Psoas muscle (tissue), 8 donors: ENCODE results near the gene COL25A1. TPM values are rescaled to one million over a fixed set of nuclear protein-coding genes. Genes with fewer than 3 reads are reported as not detected.

ENCODE experiments used
- ATAC-seq, 4 donors: fragments of 200-7000 bp; cut with Tn5 transposase; one replicate each; pipeline ENCODE4 v1.9.1; 2020; ENCODE audit warnings: moderate library complexity in 3 of 4, mild to moderate bottlenecking in 2 of 4
- DNase-seq, 2 donors: peaks; one replicate each; pipeline ENCODE4 v3.0.0-alpha.2; 2020
- H3K27ac ChIP-seq: fragments of 200-600 bp; one replicate; pipeline ENCODE4 v1.8.0; 2022
- H3K27me3 ChIP-seq, 3 donors: fragments of 200-600 bp in 1 of 3; one replicate each; pipeline versions ENCODE4 v1.6.1 to v1.8.0; 2013 to 2022; ENCODE audit warnings: low read length in 2 of 3, mild to moderate bottlenecking in 2 of 3, moderate library complexity in 1 of 3; ENCODE audit not compliant: insufficient read depth in 3 of 3
- H3K36me3 ChIP-seq, 2 donors: fragments of 200-600 bp in 1 of 2; one replicate each; pipeline versions ENCODE4 v1.6.1 to v1.8.0; 2013 to 2022; ENCODE audit warnings: low read depth in 1 of 2, mild to moderate bottlenecking in 1 of 2, moderate library complexity in 1 of 2; ENCODE audit not compliant: insufficient read depth in 1 of 2
- H3K4me1 ChIP-seq: fragments of 200-600 bp; one replicate; pipeline ENCODE4 v1.8.0; 2022
- H3K4me3 ChIP-seq: fragments of 200-600 bp; one replicate; pipeline ENCODE4 v1.8.0; 2022; ENCODE audit warnings: mild to moderate bottlenecking
- H3K9me3 ChIP-seq: fragments of 200-600 bp; one replicate; pipeline ENCODE4 v1.8.0; 2022
- CTCF ChIP-seq: fragments of 200-600 bp; IDR thresholded peaks from one replicate; pipeline ENCODE4 v1.8.0; 2022; ENCODE audit warnings: antibody characterized with exemption
- WGBS, 3 donors: extraction: QIAGEN DNeasy Blood & Tissue Kit; methylation state at CpG; one replicate each; pipeline versions ENCODE4 v1.1.6 to v1.1.7; 2013; 5-methylcytosine and 5-hydroxymethylcytosine counted together
- intact Hi-C, 2 donors: fragments of 100-400 bp; cut with DNase I; formaldehyde crosslinking; loops; one replicate each; pipeline versions ENCODE4 v1.11.0 to v1.14.2; 2022
- polyA plus RNA-seq, 3 donors: library from polyadenylated mRNA; stranded (reverse); fragments of 200-250 nt; gene quantifications; one replicate each; pipeline ENCODE4 v1.2.3, GENCODE V29; 2013
- total RNA-seq, 4 donors: library from RNA; stranded (reverse); fragmentation: NEBNext Ultra II Directional in 2 of 4; extraction: Animal tissue kit (Norgen Biotek cat#: 25700) in 2 of 4; gene quantifications; one replicate each; pipeline versions ENCODE4 v1.2.1 to v1.2.4, GENCODE V29; 2021 to 2023
- donor health status: healthy with polysubstance abuse.
- donor health status: DM: no; HTN: no; CAD: no; lungs with moderate emphysema.
- donor health status: Bipolar disorder and iron deficiency.
- donor health status: healthy.
- donor health status: DM: yes; HTN: yes; CAD: no.
- donor health status: DM: no; HTN: no; CAD: no.
- donor health status: DM: no; HTN: no; CAD: no.
- donor health status: DM: yes; HTN: yes; CAD: no.

Gene COL25A1
- total and polyA plus RNA-seq, 7 donors, result 0.14 to 1.5 (median 0.36) TPM

GRCh38 chr4:108971473-108971872, 331.0 kb downstream of the COL25A1 start:
- Histone ChIP-seq H3K4me1 (no peaks in the 10 kb centered on the region), H3K27ac (no peak overlapping the region), H3K27me3 (no peaks in the 10 kb centered on the region), H3K9me3 (no peaks in the 10 kb centered on the region), H3K36me3 (no peaks in the 10 kb centered on the region), H3K4me3 (no peak overlapping the region)
- no peak for TF ChIP-seq CTCF
- 0 to 2% (median 0%) methylated on average over 1 of the region's 1 CpG for WGBS, 3 donors
- intact Hi-C loops, result no loop called here
- DNase-seq (no peak), ATAC-seq (no peak)

GRCh38 chr4:108965472-108966076, 336.9 kb downstream of the COL25A1 start:
- TF ChIP-seq CTCF, result no peak
- Histone ChIP-seq H3K27me3 (no peaks in the 10 kb centered on the region), H3K27ac (no peak overlapping the region), H3K4me3 (no peak overlapping the region), H3K36me3 (no peaks in the 10 kb centered on the region), H3K4me1 (no peaks in the 10 kb centered on the region), H3K9me3 (no peaks in the 10 kb centered on the region)
- no peak for DNase-seq
- intact Hi-C loops, result no loop called here
- 61 to 70% (median 66%) methylated on average over 3 of the region's 3 CpGs for WGBS, 3 donors
- ATAC-seq, result no peak

- intact Hi-C loops, result no loop called here
- no peak for ATAC-seq
- 13 to 30% (median 20%) methylated on average over 2 of the region's 2 CpGs for WGBS, 3 donors
These were observed 337.4 kb downstream of the COL25A1 start for GRCh38 chr4:108965016-108965415.

GRCh38 chr4:108963910-108964309, 338.5 kb downstream of the COL25A1 start:
- H3K4me3 ChIP-seq, result no peak overlapping the region
- H3K27ac ChIP-seq, result no peak overlapping the region
- intact Hi-C loops, result no loop called here
- DNase-seq (no peak), ATAC-seq (no peak)
- H3K4me1 ChIP-seq, result no peaks in the 10 kb centered on the region
- no peak for TF ChIP-seq CTCF
- no peaks in the 10 kb centered on the region for H3K27me3 ChIP-seq
- H3K9me3 ChIP-seq, result no peaks in the 10 kb centered on the region
- 78 to 86% (median 82%) methylated on average over 1 of the region's 1 CpG for WGBS, 3 donors
- H3K36me3 ChIP-seq, result no peaks in the 10 kb centered on the region

More at GRCh38 chr4:108965016-108965415, 337.4 kb downstream of the COL25A1 start:
- DNase-seq, result no peak
- no peak for TF ChIP-seq CTCF
- Histone ChIP-seq H3K4me3 (no peak overlapping the region), H3K36me3 (no peaks in the 10 kb centered on the region), H3K4me1 (no peaks in the 10 kb centered on the region), H3K9me3 (no peaks in the 10 kb centered on the region), H3K27ac (no peak overlapping the region), H3K27me3 (no peaks in the 10 kb centered on the region)

GRCh38 chr4:108959491-108959890, 343.0 kb downstream of the COL25A1 start:
- ATAC-seq (no peak), DNase-seq (no peak)
- Histone ChIP-seq H3K9me3 (no peaks in the 10 kb centered on the region), H3K36me3 (no peaks in the 10 kb centered on the region), H3K27ac (no peak overlapping the region), H3K4me3 (no peak overlapping the region), H3K4me1 (no peaks in the 10 kb centered on the region), H3K27me3 (no peaks in the 10 kb centered on the region)
- intact Hi-C loops, result no loop called here
- TF ChIP-seq CTCF, result no peak
